ENCODE measurements around the gene SH3BP1. TPM values are rescaled to one million over a fixed set of nuclear protein-coding genes. Genes with fewer than 3 reads are reported as not detected.

Gene SH3BP1
- total and polyA plus RNA-seq, 9 of the 15 experiments (the other 6 are each of a cell fraction or from before 2014, with no cell fraction given): 0.10 to 36.2 (median 10.4) TPM

GRCh38 chr22:37664249-37665101 lies 25.0 kb downstream of the SH3BP1 start (continued):
- TF ChIP-seq ZNF655 (CRISPR knock-in tag; IDR thresholded peaks at IDR 0.05): no peak
- no peak for TF ChIP-seq ZNF311 (CRISPR knock-in tag; IDR thresholded peaks at IDR 0.05)
- TF ChIP-seq SRSF7 (optimal IDR thresholded peaks at IDR 0.05; ENCODE audit: low read depth, low read length): no peak
- TF ChIP-seq PML (IDR thresholded peaks at IDR 0.05; ENCODE audit: low read length): no peak
- TF ChIP-seq, protein P1, sequence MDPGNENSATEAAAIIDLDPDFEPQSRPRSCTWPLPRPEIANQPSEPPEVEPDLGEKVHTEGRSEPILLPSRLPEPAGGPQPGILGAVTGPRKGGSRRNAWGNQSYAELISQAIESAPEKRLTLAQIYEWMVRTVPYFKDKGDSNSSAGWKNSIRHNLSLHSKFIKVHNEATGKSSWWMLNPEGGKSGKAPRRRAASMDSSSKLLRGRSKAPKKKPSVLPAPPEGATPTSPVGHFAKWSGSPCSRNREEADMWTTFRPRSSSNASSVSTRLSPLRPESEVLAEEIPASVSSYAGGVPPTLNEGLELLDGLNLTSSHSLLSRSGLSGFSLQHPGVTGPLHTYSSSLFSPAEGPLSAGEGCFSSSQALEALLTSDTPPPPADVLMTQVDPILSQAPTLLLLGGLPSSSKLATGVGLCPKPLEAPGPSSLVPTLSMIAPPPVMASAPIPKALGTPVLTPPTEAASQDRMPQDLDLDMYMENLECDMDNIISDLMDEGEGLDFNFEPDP (CRISPR knock-in tag; IDR thresholded peaks at IDR 0.05): no peak
- no peak for TF ChIP-seq ZNF785 (CRISPR knock-in tag; IDR thresholded peaks at IDR 0.05)
- TF ChIP-seq ZNF347 (CRISPR knock-in tag; IDR thresholded peaks at IDR 0.05; ENCODE audit: low read depth): no peak
- TF ChIP-seq SMARCE1 (IDR thresholded peaks at IDR 0.05): no peak
